Endothelial cell of umbilical vein (primary cell): Measurements from ENCODE around the gene GIGYF2. TPM values are rescaled to one million over a fixed set of nuclear protein-coding genes. Genes with fewer than 3 reads are reported as not detected.

ENCODE experiments used
- BruUV-seq: library from RNA; stranded (reverse); fragments of 400-500 nt; replicated peaks from 2 replicates; lab custom pipeline; 2021; lab: Mats Ljungman, UMichigan
- CTCF ChIA-PET: fragments of 300-600, 350-600 bp; sonication (Branson Sonifier 250); formaldehyde crosslinking; loops from one replicate; lab custom pipeline; 2021; ENCODE audit warnings: antibody characterized with exemption, inconsistent platforms; lab: Charles Lee
- POLR2A ChIA-PET: fragments of 300-600, 350-600 bp; sonication (Branson Sonifier 250); formaldehyde crosslinking; loops from one replicate; lab custom pipeline; 2021; ENCODE audit warnings: antibody characterized with exemption, inconsistent platforms; lab: Charles Lee
- DNase-seq: peaks from one replicate; pipeline ENCODE4 v3.0.0-alpha.2; 2011; ENCODE audit warnings: low read depth, low spot score
- FAIRE-seq: peaks from 2 replicates; lab custom pipeline; 2011; peaks lifted over from hg19 to GRCh38; lab: Jason Lieb, UNC
- H2AFZ ChIP-seq: 2 replicates; pipeline ENCODE4 v1.6.0; 2012; ENCODE audit warnings: low read depth, low read length, control low read depth, inconsistent platforms
- H3K27ac ChIP-seq: 2 replicates; pipeline ENCODE4 v1.5.1; 2011; ENCODE audit warnings: low read depth, mild to moderate bottlenecking, control low read depth, low read length, moderate library complexity; ENCODE audit not compliant: insufficient read depth
- H3K27me3 ChIP-seq, 2 experiments: 2 replicates each; pipeline versions ENCODE4 v1.6.0 to v1.6.1; 2011; ENCODE audit warnings: low read length in 2 of 2, mixed read lengths in 1 of 2; ENCODE audit not compliant: control insufficient read depth in 2 of 2, insufficient read depth in 2 of 2
- H3K36me3 ChIP-seq, 2 experiments: 2 replicates in 1 of 2; 3 replicates in 1 of 2; pipeline ENCODE4 v1.5.1; 2011; ENCODE audit warnings: low read length in 2 of 2, mild to moderate bottlenecking in 1 of 2, moderate library complexity in 1 of 2; ENCODE audit not compliant: control insufficient read depth in 2 of 2, insufficient read depth in 2 of 2; ENCODE audit errors: extremely low read depth in 1 of 2
- H3K4me1 ChIP-seq: 3 replicates; pipeline ENCODE4 v1.5.1; 2011; ENCODE audit warnings: mild to moderate bottlenecking, low read length; ENCODE audit not compliant: control insufficient read depth, insufficient read depth; ENCODE audit errors: extremely low read depth
- H3K4me2 ChIP-seq: 2 replicates; pipeline ENCODE4 v1.6.1; 2011; ENCODE audit warnings: low read length, control low read depth, mixed read lengths; ENCODE audit not compliant: insufficient read depth
- H3K4me3 ChIP-seq, 3 experiments: fragments of 200-600 bp in 1 of 3; sonication (generic), shearing (Covaris generic) in 1 of 3; replicated peaks in 1 of 3; 2 replicates each; pipeline ENCODE4 v1.5.1; 2011 to 2016; ENCODE audit warnings: control low read depth in 3 of 3, low read length in 3 of 3, mild to moderate bottlenecking in 2 of 3, inconsistent platforms in 1 of 3, low read depth in 1 of 3, moderate library complexity in 1 of 3; ENCODE audit not compliant: insufficient read depth in 1 of 3
- H3K79me2 ChIP-seq: 2 replicates; pipeline ENCODE4 v1.6.0; 2012; ENCODE audit warnings: low read length, inconsistent platforms; ENCODE audit not compliant: control insufficient read depth, insufficient read depth
- H3K9ac ChIP-seq: replicated peaks from 2 replicates; pipeline ENCODE3; 2011; ENCODE audit warnings: low read length, control low read depth; ENCODE audit not compliant: insufficient read depth; ENCODE audit errors: extremely low read depth
- H3K9me1 ChIP-seq: replicated peaks from 3 replicates; pipeline ENCODE4 v1.6.0; 2011; ENCODE audit warnings: mild to moderate bottlenecking, low read length; ENCODE audit not compliant: control insufficient read depth, insufficient read depth; ENCODE audit errors: extremely low read depth
- H3K9me3 ChIP-seq: replicated peaks from 2 replicates; pipeline ENCODE4 v1.5.1; 2012; ENCODE audit warnings: low read length, inconsistent platforms; ENCODE audit not compliant: control insufficient read depth, insufficient read depth
- H4K20me1 ChIP-seq: replicated peaks from 2 replicates; pipeline ENCODE3; 2011; ENCODE audit warnings: mild to moderate bottlenecking, low read length; ENCODE audit not compliant: control insufficient read depth, insufficient read depth; ENCODE audit errors: extremely low read depth
- CTCF ChIP-seq, 2 donors: IDR thresholded peaks; 1 replicate in 1 of 2; 2 replicates in 1 of 2; pipeline ENCODE4 v1.5.1; 2011; ENCODE audit warnings: low read length in 2 of 2, mild to moderate bottlenecking in 2 of 2, moderate library complexity in 2 of 2, control low read depth in 1 of 2, inconsistent platforms in 1 of 2, low read depth in 1 of 2; ENCODE audit not compliant: insufficient read depth in 1 of 2; ENCODE audit errors: extremely low read depth in 1 of 2
- EZH2 ChIP-seq: IDR thresholded peaks from 2 replicates; pipeline ENCODE4 v1.6.1; 2012; ENCODE audit warnings: borderline replicate concordance, low read depth, mild to moderate bottlenecking, moderate library complexity, low read length, inconsistent platforms; ENCODE audit not compliant: severe bottlenecking
- FOS ChIP-seq: IDR thresholded peaks from 2 replicates; pipeline ENCODE4 v1.6.1; 2011; ENCODE audit warnings: mild to moderate bottlenecking, low read length, moderate library complexity, borderline replicate concordance; ENCODE audit not compliant: insufficient read depth
- GATA2 ChIP-seq: IDR thresholded peaks from 2 replicates; pipeline ENCODE4 v1.7.0; 2011; ENCODE audit warnings: low read depth, mild to moderate bottlenecking, moderate library complexity, mixed read lengths, low read length; ENCODE audit not compliant: insufficient read length, insufficient read depth
- JUN ChIP-seq: IDR thresholded peaks from 2 replicates; pipeline ENCODE4 v1.6.1; 2011; ENCODE audit warnings: borderline replicate concordance, low read depth; ENCODE audit not compliant: insufficient read length, insufficient read depth
- MAX ChIP-seq: IDR thresholded peaks from 2 replicates; pipeline ENCODE4 v1.6.1; 2011; ENCODE audit not compliant: insufficient read depth, insufficient read length
- MYC ChIP-seq: IDR thresholded peaks from one replicate; pipeline ENCODE4 v1.6.1; 2011; ENCODE audit warnings: mild to moderate bottlenecking, low read depth, low read length
- POLR2A ChIP-seq: IDR thresholded peaks from 2 replicates; pipeline ENCODE4 v1.6.1; 2012; ENCODE audit warnings: low read depth, mild to moderate bottlenecking, control low read depth, low read length
- POLR2AphosphoS5 ChIP-seq: IDR thresholded peaks from 2 replicates; pipeline ENCODE4 v1.6.1; 2012; ENCODE audit warnings: low read depth, mild to moderate bottlenecking, control low read depth, low read length, moderate library complexity; ENCODE audit not compliant: insufficient read depth
- dilution Hi-C: fragments of 300-500 bp; cut with MboI; formaldehyde crosslinking; loops from one replicate; pipeline ENCODE4 v1.15.0; 2019; ENCODE audit warnings: low sequenced_read_pairs; ENCODE audit not compliant: extremely low pct_ligation_motif_present
- intact Hi-C: fragments of 100-400 bp; cut with micrococcal nuclease; formaldehyde crosslinking; loops from one replicate; pipeline ENCODE4 v1.10.0; 2022
- polyA plus RNA-seq, 4 experiments: library from polyadenylated mRNA; depleted of rRNA in 3 of 4; stranded (reverse) in 3 of 4; unstranded in 1 of 4; fragments of >200 nt; gene quantifications; 2 replicates each; pipeline versions ENCODE4 v1.2.1 to v1.2.3, GENCODE V29; 2011 to 2012; ENCODE audit warnings: missing spikeins in 1 of 4
- total RNA-seq: library from RNA; stranded (reverse); gene quantifications from 2 replicates; pipeline ENCODE4 v1.2.3, GENCODE V29; 2021

Gene GIGYF2
- total and polyA plus RNA-seq, 2 donors (not counting 3 experiments of a cell fraction or from before 2014, with no cell fraction given) = 22.9 to 56.4 TPM

DNA sequence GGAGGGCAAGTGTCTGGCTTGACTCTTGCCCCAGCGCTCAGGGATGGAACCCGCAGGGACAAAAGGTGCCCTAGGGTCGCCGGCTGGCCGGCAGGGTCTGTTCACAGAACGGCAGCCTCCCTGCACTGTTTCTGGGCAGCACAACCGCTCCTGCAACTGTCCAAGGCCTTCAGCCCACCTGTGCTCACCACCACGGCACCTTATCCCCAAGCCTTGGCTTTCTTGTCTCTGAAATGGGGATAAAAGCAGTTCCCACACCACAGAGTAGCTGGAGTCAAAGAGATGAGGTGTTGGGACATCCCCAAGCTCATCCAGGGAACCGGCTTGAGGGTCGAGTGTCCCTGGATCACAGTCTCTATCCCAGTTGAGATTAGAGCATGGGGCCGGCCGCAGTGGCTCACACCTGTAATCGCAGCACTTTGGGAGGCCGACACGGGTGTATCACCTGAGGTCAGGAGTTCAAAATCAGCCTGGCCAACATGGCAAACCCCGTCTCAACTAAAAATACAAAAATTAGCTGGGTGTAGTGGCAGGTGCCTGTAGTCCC, 177.6 kb downstream of the GIGYF2 start:
- no peak for FAIRE-seq
- dilution Hi-C loops = no loop called here
- DNase-seq = no peak
- intact Hi-C loops = loop anchor here (1.0 kb wide), 1 partner anchor 377 kb away; the partner anchor contains the start of gene ATG16L1
- Histone ChIP-seq H3K4me3 (no peak overlapping the region), H3K9me1 (no peaks in the 10 kb centered on the region), H3K27me3 (no peaks in the 10 kb centered on the region), H3K36me3 (no peaks in the 10 kb centered on the region), H4K20me1 (no peaks in the 10 kb centered on the region), H3K4me2 (no peak overlapping the region), H2AFZ (no peak overlapping the region), H3K79me2 (no peaks in the 10 kb centered on the region), H3K9me3 (no peaks in the 10 kb centered on the region), H3K9ac (no peak overlapping the region), H3K4me1 (no peaks in the 10 kb centered on the region), H3K27ac (no peak overlapping the region)
- POLR2A ChIA-PET = no interaction called here
- TF ChIP-seq CTCF (IDR thresholded peaks at IDR 0.05; ENCODE audit: extremely low read depth in 1 of 2, insufficient read depth in 1 of 2, low read depth in 1 of 2, low read length in 2 of 2) = no peak
- TF ChIP-seq FOS = no peak
- no peak for TF ChIP-seq JUN
- TF ChIP-seq GATA2 = no peak
- TF ChIP-seq MYC = no peak
- TF ChIP-seq POLR2A = no peak
- TF ChIP-seq POLR2AphosphoS5 = no peak
- no peak for TF ChIP-seq MAX
- TF ChIP-seq EZH2 = no peak
- CTCF ChIA-PET = interaction anchor here (1.3 to 3.0 kb wide), 3 partner anchors 15 to 179 kb away, joined by 3 to 31 read pairs (median 8); no protein-coding TSS in a partner anchor
- BruUV-seq = no TSS peak
